HepG2 (cell line): ENCODE measurements around the gene ZNF79. TPM values are rescaled to one million over a fixed set of nuclear protein-coding genes. Genes with fewer than 3 reads are reported as not detected.
A peak's percentile ranks its signal among the peaks of the same experiment; 100 is the strongest.

Source experiments
- HMG20A ChIP-seq: IDR thresholded peaks from 2 replicates; pipeline ENCODE4 v1.6.1; 2016; ENCODE audit warnings: borderline replicate concordance
- JDP2 ChIP-seq: sonication (generic); formaldehyde crosslinking; IDR thresholded peaks from 2 replicates; pipeline ENCODE4 v1.8.1; 2022; ENCODE audit warnings: missing genetic modification reagents, borderline replicate concordance
- MTA1 ChIP-seq: sonication (generic); formaldehyde crosslinking; IDR thresholded peaks from 2 replicates; pipeline ENCODE4 v1.4.0; 2020; ENCODE audit warnings: missing genetic modification reagents, mild to moderate bottlenecking, borderline replicate concordance
- RXRB ChIP-seq: IDR thresholded peaks from 2 replicates; pipeline ENCODE4 v1.6.1; 2016; ENCODE audit warnings: borderline replicate concordance, missing genetic modification reagents, missing compliant biosample characterization
- SMC3 ChIP-seq: IDR thresholded peaks from 2 replicates; pipeline ENCODE4 v1.6.1; 2011; ENCODE audit warnings: low read length, improper control_type of control experiment
- STAG1 ChIP-seq: sonication (generic); formaldehyde crosslinking; IDR thresholded peaks from 2 replicates; pipeline ENCODE4 v1.4.0; 2020; ENCODE audit warnings: missing genetic modification reagents
- ZBTB20 ChIP-seq: sonication (generic); formaldehyde crosslinking; IDR thresholded peaks from 2 replicates; pipeline ENCODE4 v1.8.1; 2023; ENCODE audit warnings: missing genetic modification reagents, low read depth, mild to moderate bottlenecking, borderline replicate concordance
- ZBTB34 ChIP-seq: sonication (generic); formaldehyde crosslinking; IDR thresholded peaks from 2 replicates; pipeline ENCODE4 v1.8.0; 2022; ENCODE audit warnings: mild to moderate bottlenecking, missing genetic modification reagents
- ZNF292 ChIP-seq: sonication (generic); formaldehyde crosslinking; IDR thresholded peaks from 2 replicates; pipeline ENCODE4 v1.8.1; 2022; ENCODE audit warnings: mild to moderate bottlenecking, low read depth, missing genetic modification reagents, borderline replicate concordance
- ZNF318 ChIP-seq: sonication (generic); formaldehyde crosslinking; IDR thresholded peaks from 2 replicates; pipeline ENCODE4 v1.4.0; 2020; ENCODE audit warnings: mild to moderate bottlenecking, missing genetic modification reagents
- ZNF687 ChIP-seq: sonication (generic); formaldehyde crosslinking; IDR thresholded peaks from 2 replicates; pipeline ENCODE4 v1.5.1; 2020; ENCODE audit warnings: mild to moderate bottlenecking, missing genetic modification reagents, moderate library complexity
- ZNF703 ChIP-seq: sonication (generic); formaldehyde crosslinking; IDR thresholded peaks from 2 replicates; pipeline ENCODE4 v1.5.1; 2020; ENCODE audit warnings: missing genetic modification reagents, mild to moderate bottlenecking, moderate library complexity, borderline replicate concordance
- polyA plus RNA-seq, 8 experiments: library from polyadenylated mRNA; depleted of rRNA in 3 of 8; stranded (reverse) in 7 of 8; unstranded in 1 of 8; fragments of >200 nt; fragmentation: Illumina TruSeq in 4 of 8; extraction: Trizol in 4 of 8; gene quantifications; 2 replicates each; pipeline versions ENCODE4 v1.2.1 to v1.2.3, GENCODE V29; 2011 to 2016; ENCODE audit warnings: low read depth in 4 of 8, missing spikeins in 1 of 8, mixed read lengths in 1 of 8; ENCODE audit not compliant: insufficient read depth in 1 of 8
- total RNA-seq, 5 experiments: library from RNA; depleted of rRNA; stranded (reverse); fragments of >200 nt; fragmentation: Illumina TruSeq; extraction: Trizol; gene quantifications; 2 replicates each; pipeline ENCODE4 v1.2.3, GENCODE V29; 2016; ENCODE audit warnings: low read depth in 1 of 5

The ZNF79 gene
- total and polyA plus RNA-seq, 2 of the 13 experiments (the other 11 are each of a cell fraction or from before 2014, with no cell fraction given) = 3.7 to 8.1 TPM

GRCh38 chr9:127450830-127451607, 26.8 kb downstream of the ZNF79 start, which contains the start of the genes LRSAM1 and RPL12 (continued):
- TF ChIP-seq ZNF292 (CRISPR knock-in tag) = no peak
- peak; percentile 72; the same call in 1 of the 2 replicates for TF ChIP-seq RXRB
- TF ChIP-seq MTA1 (CRISPR knock-in tag) = peak; percentile 77
- no peak for TF ChIP-seq SMC3
- TF ChIP-seq HMG20A (CRISPR knock-in tag) = no peak
- peak; percentile 88 for TF ChIP-seq ZNF687 (CRISPR knock-in tag)
- no peak for TF ChIP-seq STAG1 (CRISPR knock-in tag)
- TF ChIP-seq ZBTB34 (CRISPR knock-in tag) = no peak
- no peak for TF ChIP-seq JDP2 (CRISPR knock-in tag)
- no peak; the same call in 1 of the 2 replicates for TF ChIP-seq ZBTB20
- TF ChIP-seq ZNF318 (CRISPR knock-in tag) = peak; percentile 61; the same call in 1 of the 2 replicates
- TF ChIP-seq ZNF703 (CRISPR knock-in tag) = no peak; the same call in 1 of the 2 replicates
